Measurements from ENCODE around the gene C14orf93.

DNA sequence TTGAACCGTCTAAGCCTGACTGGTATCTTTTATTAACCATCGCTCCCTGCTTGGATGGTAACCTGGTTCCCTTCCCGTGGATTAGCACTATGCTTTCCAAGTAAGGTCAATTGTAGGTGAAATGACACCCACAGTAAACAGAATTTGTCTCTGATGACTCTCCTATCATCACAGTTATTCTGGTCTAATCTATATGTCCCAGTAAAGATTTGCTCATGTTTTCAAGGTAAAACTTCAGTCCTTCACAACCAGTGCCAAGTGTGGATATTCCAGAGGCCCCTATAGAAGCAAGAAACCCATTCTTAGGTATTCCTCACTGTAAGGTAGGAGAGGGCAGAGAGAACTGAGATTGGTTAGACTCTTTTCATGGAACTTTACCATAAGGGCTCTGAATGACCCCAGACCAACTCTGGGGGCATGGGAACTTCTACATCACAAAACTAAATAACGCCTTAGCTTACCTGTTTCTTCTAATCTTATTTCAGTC, 43.1 kb downstream of the C14orf93 start:
- TF ChIP-seq CTCF (IDR thresholded peaks at IDR 0.05) (no peak), MAX (IDR thresholded peaks at IDR 0.05) (no peak), POLR2A (IDR thresholded peaks at IDR 0.05; ENCODE audit: low read length) (no peak), MAFK (IDR thresholded peaks at IDR 0.05; ENCODE audit: partially characterized antibody) (no peak), JUNB (IDR thresholded peaks at IDR 0.05) (no peak), TP53 (CRISPR knock-in tag; IDR thresholded peaks at IDR 0.05) (no peak), EHMT2 (IDR thresholded peaks at IDR 0.05; ENCODE audit: low read depth) (no peak), EP300 (IDR thresholded peaks at IDR 0.05) (no peak), NFE2L2 (conservative IDR thresholded peaks at IDR 0.05; ENCODE audit: low read length) (no peak), HOXA7 (CRISPR knock-in tag; IDR thresholded peaks at IDR 0.05) (no peak)

Data from A549 (cell line).